IPS-18a (cell line): ENCODE data around the gene CCDC51.

ENCODE experiments used
- H3K27ac ChIP-seq: one replicate; pipeline ENCODE4 v1.5.1; 2013; ENCODE audit warnings: low read length
- H3K27me3 ChIP-seq: one replicate; pipeline ENCODE4 v1.6.1; 2013; ENCODE audit warnings: mild to moderate bottlenecking, low read length; ENCODE audit not compliant: control insufficient read depth, insufficient read depth
- H3K36me3 ChIP-seq: one replicate; pipeline ENCODE4 v1.6.1; 2013; ENCODE audit warnings: low read depth, low read length; ENCODE audit not compliant: control insufficient read depth
- H3K4me1 ChIP-seq: one replicate; pipeline ENCODE4 v1.6.1; 2013; ENCODE audit warnings: low read depth, low read length; ENCODE audit not compliant: control insufficient read depth
- H3K4me3 ChIP-seq: one replicate; pipeline ENCODE4 v1.5.1; 2013; ENCODE audit warnings: low read length
- H3K9ac ChIP-seq: one replicate; pipeline ENCODE4 v1.6.1; 2013; ENCODE audit warnings: mild to moderate bottlenecking, low read length, moderate library complexity
- H3K9me3 ChIP-seq: one replicate; pipeline ENCODE4 v1.6.1; 2013; ENCODE audit warnings: low read depth, low read length; ENCODE audit not compliant: control insufficient read depth

Gene CCDC51

GRCh38 chr3:48416091-48416505 lies 23.8 kb downstream of the CCDC51 start:
- H3K4me1 ChIP-seq = no peaks in the 10 kb centered on the region
- H3K9me3 ChIP-seq = no peaks in the 10 kb centered on the region
- H3K4me3 ChIP-seq = no peak overlapping the region
- H3K27ac ChIP-seq = no peak overlapping the region
- no peaks in the 10 kb centered on the region for H3K27me3 ChIP-seq
- peaks cover 95% of the 10 kb centered on the region for H3K36me3 ChIP-seq
- no peak overlapping the region for H3K9ac ChIP-seq

DNA sequence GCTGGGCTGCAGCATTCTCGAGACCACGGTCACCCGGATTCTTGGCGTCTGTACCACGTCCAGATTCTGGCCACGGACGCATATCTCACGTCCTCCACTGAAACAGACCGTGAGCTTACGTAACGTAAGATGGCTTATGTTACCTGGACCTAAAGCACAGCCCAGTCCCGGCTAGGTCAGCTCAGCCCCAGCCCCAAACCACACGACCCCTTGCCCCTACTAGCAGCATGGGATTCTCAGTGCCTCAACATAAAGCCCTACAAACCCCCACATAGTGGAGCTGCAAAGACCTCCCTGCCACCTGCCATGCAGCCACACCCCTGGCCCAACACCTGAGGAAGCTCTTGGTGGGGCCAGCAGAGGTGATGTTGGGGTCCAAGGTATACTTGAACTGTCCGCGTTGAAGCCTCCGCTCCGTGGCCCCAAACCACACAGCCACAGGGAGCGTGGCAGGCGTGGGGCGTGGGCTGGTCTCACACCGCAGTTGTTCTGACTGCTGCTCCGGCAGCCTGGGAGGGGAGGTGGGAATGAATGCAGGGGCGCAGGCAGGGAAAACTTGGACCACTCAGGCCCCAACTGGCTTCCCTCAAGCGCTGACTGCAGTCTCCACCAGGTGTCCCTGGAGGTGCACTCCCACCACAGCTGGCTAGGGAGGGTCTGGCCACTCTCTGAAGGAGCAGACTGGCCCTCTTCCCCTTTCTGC lies 24.5 kb downstream of the CCDC51 start:
- no peaks in the 10 kb centered on the region for H3K9me3 ChIP-seq
- no peaks in the 10 kb centered on the region for H3K4me1 ChIP-seq
- no peak overlapping the region for H3K9ac ChIP-seq
- H3K27ac ChIP-seq = no peak overlapping the region
- H3K27me3 ChIP-seq = no peaks in the 10 kb centered on the region
- H3K4me3 ChIP-seq = no peak overlapping the region
- peaks cover 95% of the 10 kb centered on the region for H3K36me3 ChIP-seq

- H3K9me3 ChIP-seq = no peaks in the 10 kb centered on the region
- H3K4me3 ChIP-seq = no peak overlapping the region
- H3K9ac ChIP-seq = no peak overlapping the region
- H3K27me3 ChIP-seq = no peaks in the 10 kb centered on the region
- H3K27ac ChIP-seq = no peak overlapping the region
- H3K4me1 ChIP-seq = no peaks in the 10 kb centered on the region
- H3K36me3 ChIP-seq = peaks cover 99% of the 10 kb centered on the region
Measured at GRCh38 chr3:48414376-48415250, 25.3 kb downstream of the CCDC51 start.

- Histone ChIP-seq H3K9ac (no peak overlapping the region), H3K9me3 (no peaks in the 10 kb centered on the region), H3K4me1 (no peaks in the 10 kb centered on the region), H3K4me3 (no peak overlapping the region), H3K27me3 (no peaks in the 10 kb centered on the region), H3K27ac (no peak overlapping the region), H3K36me3 (peaks cover 99% of the 10 kb centered on the region)
Measured at GRCh38 chr3:48413611-48414010, 26.3 kb downstream of the CCDC51 start.

DNA sequence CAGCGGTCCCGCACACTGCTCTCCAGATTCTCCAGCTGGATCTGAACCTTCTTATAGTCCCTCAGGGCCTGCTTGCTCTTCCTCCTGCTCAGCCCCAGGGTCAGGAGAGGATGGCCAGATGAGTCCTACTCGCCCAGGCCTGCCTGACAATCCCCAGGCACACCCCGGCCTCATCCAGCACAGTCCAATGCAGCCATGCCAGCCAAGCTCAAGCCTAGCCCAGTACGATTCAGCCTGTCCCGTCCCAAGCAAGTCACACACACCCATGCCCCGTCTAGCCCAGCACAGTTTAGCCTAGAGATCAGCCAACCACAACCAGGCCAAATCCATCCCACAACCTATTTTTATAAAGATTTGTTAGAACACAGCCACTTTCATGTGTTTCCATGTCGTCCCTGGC lies 26.8 kb downstream of the CCDC51 start:
- no peak overlapping the region for H3K27ac ChIP-seq
- H3K9ac ChIP-seq = no peak overlapping the region
- peaks cover 99% of the 10 kb centered on the region for H3K36me3 ChIP-seq
- no peaks in the 10 kb centered on the region for H3K4me1 ChIP-seq
- H3K4me3 ChIP-seq = no peak overlapping the region
- no peaks in the 10 kb centered on the region for H3K27me3 ChIP-seq
- H3K9me3 ChIP-seq = no peaks in the 10 kb centered on the region

GRCh38 chr3:48412375-48413001 lies 27.4 kb downstream of the CCDC51 start:
- no peak overlapping the region for H3K4me3 ChIP-seq
- H3K27me3 ChIP-seq = no peaks in the 10 kb centered on the region
- H3K27ac ChIP-seq = no peak overlapping the region
- H3K9me3 ChIP-seq = no peaks in the 10 kb centered on the region
- H3K36me3 ChIP-seq = peaks cover 97% of the 10 kb centered on the region
- no peak overlapping the region for H3K9ac ChIP-seq
- no peaks in the 10 kb centered on the region for H3K4me1 ChIP-seq

DNA sequence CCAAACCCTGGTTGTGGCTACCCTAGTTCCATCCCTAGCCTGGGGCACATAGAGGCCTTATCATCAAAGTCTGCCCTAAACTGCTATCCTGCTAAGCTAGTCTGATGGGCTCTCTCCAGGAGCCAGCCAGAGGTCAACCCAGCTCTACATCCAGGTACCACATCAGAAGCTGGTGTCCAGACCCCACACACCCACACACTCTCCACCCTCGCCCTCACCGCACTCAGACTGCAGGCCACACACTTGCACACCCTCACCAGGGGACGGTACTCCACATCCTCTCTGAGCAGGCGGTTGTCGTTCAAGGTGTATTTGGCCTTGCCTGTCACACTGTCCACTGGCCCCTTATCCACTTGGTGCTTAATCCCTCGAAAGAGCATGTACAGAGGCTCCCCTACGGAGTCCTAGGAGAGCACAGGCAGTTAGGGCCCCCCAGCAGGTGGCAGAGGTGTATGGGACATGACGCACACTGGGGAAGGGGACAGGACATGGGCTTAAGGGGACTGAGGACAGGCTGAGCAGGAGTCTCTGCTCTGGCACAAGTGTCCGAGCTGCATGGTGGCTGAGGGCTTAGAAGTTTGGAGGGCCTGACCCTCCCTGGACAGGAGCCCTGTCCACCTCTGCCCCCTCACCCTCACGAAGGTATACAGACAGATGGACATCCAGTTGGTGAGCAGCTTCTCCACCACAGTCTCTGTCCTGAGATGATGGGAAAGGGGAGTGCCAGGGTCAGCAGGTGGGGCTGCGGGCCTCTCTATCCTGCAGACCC lies 28.1 kb downstream of the CCDC51 start:
- no peak overlapping the region for H3K27ac ChIP-seq
- H3K4me1 ChIP-seq = no peaks in the 10 kb centered on the region
- H3K9ac ChIP-seq = no peak overlapping the region
- no peak overlapping the region for H3K4me3 ChIP-seq
- no peaks in the 10 kb centered on the region for H3K27me3 ChIP-seq
- no peaks in the 10 kb centered on the region for H3K9me3 ChIP-seq
- peaks cover 97% of the 10 kb centered on the region for H3K36me3 ChIP-seq

DNA sequence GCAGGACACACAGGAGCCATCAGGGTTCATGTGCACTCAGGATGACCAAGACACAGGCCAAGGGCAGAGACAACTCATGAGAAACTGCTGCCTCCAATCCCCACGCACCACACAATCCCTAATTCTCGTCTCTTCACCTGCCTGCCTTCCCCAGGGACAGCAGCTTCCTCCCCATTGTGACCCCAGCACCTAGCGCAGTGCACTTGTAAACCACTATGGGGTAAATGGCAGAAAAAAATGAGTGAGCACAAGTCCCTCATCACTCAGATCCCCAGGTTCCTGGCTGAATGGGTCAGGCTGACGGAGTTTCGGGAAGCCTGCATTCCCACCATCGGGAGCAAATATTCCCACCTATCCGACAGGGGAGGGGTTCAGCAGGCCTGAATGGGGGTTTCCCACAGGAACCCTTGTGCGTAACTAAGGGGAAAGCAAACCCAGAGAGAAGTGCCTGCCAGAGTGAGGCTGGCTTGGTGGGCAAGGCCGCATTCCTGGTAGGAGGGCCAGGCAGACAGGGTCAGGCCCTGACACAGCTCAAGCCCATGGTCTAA lies 28.8 kb downstream of the CCDC51 start:
- peaks cover 98% of the 10 kb centered on the region for H3K36me3 ChIP-seq
- H3K27ac ChIP-seq = no peak overlapping the region
- H3K9ac ChIP-seq = no peak overlapping the region
- H3K9me3 ChIP-seq = no peaks in the 10 kb centered on the region
- no peaks in the 10 kb centered on the region for H3K4me1 ChIP-seq
- no peaks in the 10 kb centered on the region for H3K27me3 ChIP-seq
- H3K4me3 ChIP-seq = no peak overlapping the region

DNA sequence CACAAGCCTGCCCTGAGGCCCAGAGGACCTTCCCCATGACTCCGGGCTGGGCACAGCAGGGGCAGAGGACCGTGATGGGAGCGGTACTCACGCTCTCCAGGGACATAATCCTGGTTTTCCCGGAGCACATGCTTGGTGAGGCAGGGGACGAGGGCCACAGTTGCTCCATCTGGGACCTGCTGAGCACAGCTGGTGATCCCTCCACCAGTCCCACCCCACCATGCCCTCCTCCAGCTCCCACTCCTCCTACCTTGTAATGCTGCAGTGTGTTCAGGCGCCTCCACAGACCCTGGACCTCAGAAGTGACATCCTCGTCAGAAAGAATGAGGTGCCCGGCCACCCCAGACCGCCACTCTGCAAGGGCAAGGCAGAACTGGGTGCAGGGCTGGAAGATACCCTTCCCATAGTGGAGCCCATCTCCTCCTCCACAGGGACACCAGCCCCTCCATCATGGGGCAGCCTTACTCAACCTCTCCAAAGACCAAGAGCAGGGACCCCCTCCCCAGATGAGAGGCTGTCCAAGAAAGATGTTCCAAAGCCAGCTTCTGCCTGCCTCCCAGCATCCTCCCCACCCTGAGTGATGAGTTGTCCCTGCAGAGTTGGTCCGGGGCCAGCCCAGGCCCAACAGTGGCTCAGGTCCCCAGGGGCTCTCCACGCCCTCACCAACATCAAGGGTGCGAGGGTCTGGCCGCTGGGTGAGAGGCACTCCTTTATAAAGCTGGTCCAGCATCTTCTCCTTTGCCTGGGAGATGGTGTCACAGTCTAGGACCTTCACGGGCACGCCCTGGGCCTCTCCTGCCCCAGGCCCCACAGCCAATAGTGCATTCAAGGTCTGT lies 29.5 kb downstream of the CCDC51 start:
- Histone ChIP-seq H3K27ac (no peak overlapping the region), H3K27me3 (no peaks in the 10 kb centered on the region), H3K4me3 (no peak overlapping the region), H3K9ac (no peak overlapping the region), H3K4me1 (no peaks in the 10 kb centered on the region), H3K9me3 (no peaks in the 10 kb centered on the region), H3K36me3 (peaks cover 98% of the 10 kb centered on the region)

- Histone ChIP-seq H3K9me3 (no peaks in the 10 kb centered on the region), H3K27me3 (no peaks in the 10 kb centered on the region), H3K4me1 (no peaks in the 10 kb centered on the region), H3K4me3 (no peak overlapping the region), H3K9ac (no peak overlapping the region), H3K27ac (no peak overlapping the region), H3K36me3 (peaks cover 98% of the 10 kb centered on the region)
Measured at GRCh38 chr3:48409291-48410201, 30.4 kb downstream of the CCDC51 start.
